GM10248 (cell line): Measurements from ENCODE around the gene NRG2.
A peak's percentile ranks its signal among the peaks of the same experiment; 100 is the strongest.

Experiments used
- CTCF ChIA-PET: fragments of 300-600 bp; sonication (Branson Sonifier 250); formaldehyde crosslinking; extraction: SDS; loops from one replicate; lab custom pipeline; 2021; ENCODE audit warnings: antibody characterized with exemption; lab: Yijun Ruan, JAX
- POLR2A ChIA-PET: fragments of 350-650 bp; sonication (Branson Sonifier 250); formaldehyde crosslinking; extraction: SDS; loops from one replicate; lab custom pipeline; 2020; ENCODE audit warnings: antibody characterized with exemption; lab: Yijun Ruan, JAX
- DNase-seq: peaks from one replicate; pipeline ENCODE4 v3.0.0; 2012; ENCODE audit errors: extremely low spot score
- TF ChIP-seq, protein P1 (sequence below): IDR thresholded peaks from 2 replicates; pipeline ENCODE4 v1.5.1; 2012; ENCODE audit warnings: mild to moderate bottlenecking, low read depth; ENCODE audit errors: extremely low read depth, missing control alignments, control extremely low read depth

The NRG2 gene

DNA sequence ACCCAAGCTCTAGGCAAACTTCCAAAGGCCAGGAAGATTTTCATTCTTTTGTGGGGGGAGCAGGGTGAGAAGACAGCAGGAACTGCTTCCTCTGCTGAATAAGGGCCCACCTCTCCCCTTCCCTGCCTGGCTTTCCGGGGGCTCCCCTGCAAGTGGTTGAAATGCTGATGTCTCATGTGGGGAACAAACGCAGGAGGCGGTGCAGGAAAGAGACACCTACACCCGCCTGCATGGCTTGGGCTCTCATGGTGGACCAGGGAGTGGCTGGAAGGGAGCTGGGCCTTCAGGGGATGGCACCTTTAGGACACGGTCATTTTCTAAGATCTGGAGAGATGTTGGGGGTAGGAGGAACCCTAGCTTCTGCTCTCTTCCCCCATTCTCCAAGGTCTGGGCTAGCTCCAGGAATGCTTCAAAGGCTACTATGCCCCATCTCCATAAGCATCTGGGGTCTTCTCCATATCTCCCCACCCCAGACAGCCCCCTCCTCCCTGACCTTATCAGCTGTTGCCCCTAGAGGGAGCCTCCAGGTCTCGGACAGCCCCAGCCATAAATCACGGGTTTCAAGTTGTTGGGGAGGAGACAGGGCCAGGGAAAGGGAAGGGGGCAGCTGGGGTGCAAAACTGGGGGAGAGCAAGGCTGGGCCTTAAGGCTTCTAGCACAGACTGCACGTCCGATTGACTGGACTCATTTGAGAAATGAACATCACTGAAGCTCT is 170.9 kb downstream of the NRG2 start:
- POLR2A ChIA-PET = no interaction called here
- TF ChIP-seq, protein P1, sequence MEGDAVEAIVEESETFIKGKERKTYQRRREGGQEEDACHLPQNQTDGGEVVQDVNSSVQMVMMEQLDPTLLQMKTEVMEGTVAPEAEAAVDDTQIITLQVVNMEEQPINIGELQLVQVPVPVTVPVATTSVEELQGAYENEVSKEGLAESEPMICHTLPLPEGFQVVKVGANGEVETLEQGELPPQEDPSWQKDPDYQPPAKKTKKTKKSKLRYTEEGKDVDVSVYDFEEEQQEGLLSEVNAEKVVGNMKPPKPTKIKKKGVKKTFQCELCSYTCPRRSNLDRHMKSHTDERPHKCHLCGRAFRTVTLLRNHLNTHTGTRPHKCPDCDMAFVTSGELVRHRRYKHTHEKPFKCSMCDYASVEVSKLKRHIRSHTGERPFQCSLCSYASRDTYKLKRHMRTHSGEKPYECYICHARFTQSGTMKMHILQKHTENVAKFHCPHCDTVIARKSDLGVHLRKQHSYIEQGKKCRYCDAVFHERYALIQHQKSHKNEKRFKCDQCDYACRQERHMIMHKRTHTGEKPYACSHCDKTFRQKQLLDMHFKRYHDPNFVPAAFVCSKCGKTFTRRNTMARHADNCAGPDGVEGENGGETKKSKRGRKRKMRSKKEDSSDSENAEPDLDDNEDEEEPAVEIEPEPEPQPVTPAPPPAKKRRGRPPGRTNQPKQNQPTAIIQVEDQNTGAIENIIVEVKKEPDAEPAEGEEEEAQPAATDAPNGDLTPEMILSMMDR = peak; percentile 6
- CTCF ChIA-PET = interaction anchor here (0.8 to 5.6 kb wide), 14 partner anchors 9 to 99 kb away, joined by 3 to 38 read pairs (median 4); no protein-coding TSS in a partner anchor
- DNase-seq = no peak

DNA sequence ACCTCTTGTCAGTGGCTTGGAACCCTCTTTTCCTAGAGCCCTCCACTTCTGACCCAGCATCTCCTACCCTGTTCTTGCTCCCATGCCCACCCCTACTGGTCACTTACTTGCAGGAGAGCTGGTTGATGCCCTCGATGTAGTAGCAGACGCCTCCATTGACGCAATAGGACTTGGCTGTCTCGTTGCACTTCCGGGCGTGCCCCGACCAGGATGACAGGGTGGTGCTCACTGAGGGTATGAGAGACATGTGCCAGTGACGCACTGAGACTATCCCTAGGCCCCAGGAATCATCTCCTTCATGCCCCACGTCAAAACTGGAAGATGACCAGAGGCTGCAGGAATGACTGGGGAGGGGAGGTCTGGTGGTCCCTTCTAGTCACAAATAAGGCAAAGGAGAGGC is 171.5 kb downstream of the NRG2 start:
- TF ChIP-seq, protein P1 = no peak
- DNase-seq = no peak
- ChIA-PET POLR2A (no interaction called here), CTCF (interaction anchor here (0.6 to 5.6 kb wide), 10 partner anchors 9 to 100 kb away, joined by 3 to 38 read pairs (median 4); no protein-coding TSS in a partner anchor)

DNA sequence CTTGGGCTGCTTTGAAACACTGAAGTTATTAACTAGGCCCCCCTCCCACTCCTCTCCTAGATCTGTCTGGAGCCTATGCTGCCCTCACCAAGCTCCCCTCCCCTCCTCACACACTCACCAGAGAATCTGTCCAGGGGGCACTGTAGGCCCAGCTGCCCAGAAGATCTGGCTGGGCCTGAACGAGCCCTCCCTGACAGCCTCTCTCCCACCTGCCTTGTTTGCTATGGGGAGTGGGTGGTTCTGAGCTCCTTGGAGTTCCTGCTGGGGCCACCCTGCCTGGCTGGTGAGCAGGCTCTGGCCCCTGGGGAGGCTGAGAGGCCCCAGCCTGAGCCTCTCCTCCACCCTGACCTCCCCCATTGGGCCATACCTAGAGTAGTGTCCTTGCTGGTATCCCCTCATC is 172.4 kb downstream of the NRG2 start:
- ChIA-PET CTCF (interaction anchor here (0.6 to 5.6 kb wide), 9 partner anchors 8 to 98 kb away, joined by 3 to 38 read pairs (median 4); no protein-coding TSS in a partner anchor), POLR2A (no interaction called here)
- TF ChIP-seq, protein P1 = no peak
- no peak for DNase-seq

DNA sequence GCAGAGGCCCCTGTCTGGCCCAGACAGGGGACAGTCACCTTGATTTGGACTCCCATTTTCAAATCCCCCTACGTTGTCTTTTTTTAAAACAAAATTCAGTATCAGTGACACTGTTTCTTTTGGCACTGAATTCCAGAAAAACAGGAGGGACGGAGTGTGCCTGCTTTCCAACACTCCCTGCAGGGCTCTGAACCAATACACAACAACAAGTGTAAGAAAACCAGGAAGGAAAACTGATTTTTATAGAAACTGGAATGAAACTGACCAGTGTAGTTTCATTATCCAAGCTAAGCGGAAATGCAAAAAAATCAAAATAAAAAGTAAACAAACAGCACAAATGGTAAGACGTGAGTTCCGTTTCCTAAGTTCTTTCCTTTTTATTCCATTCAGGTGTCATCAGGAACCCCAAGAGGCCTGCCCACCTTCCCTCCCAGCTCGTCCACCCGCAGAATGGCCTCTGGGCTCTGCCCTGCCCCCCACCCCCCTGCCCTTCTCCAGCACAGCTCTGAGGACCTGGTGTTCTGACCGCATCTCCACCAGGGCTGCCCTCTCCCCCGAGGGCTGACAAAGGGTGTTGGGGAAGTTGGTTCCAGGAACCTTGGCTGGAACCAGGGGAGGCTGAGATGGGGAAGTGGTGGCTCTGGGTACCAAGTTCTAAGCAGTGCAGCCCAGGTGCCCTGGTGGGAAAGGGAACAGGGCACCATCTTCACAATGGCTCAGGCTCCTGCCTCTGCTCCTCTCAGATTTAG is 173.9 kb downstream of the NRG2 start:
- no peak for DNase-seq
- TF ChIP-seq, protein P1 = no peak
- ChIA-PET CTCF (interaction anchor here (5.6 kb wide), 1 partner anchor 100 kb away, joined by 38 read pairs; no protein-coding TSS in a partner anchor), POLR2A (no interaction called here)

DNA sequence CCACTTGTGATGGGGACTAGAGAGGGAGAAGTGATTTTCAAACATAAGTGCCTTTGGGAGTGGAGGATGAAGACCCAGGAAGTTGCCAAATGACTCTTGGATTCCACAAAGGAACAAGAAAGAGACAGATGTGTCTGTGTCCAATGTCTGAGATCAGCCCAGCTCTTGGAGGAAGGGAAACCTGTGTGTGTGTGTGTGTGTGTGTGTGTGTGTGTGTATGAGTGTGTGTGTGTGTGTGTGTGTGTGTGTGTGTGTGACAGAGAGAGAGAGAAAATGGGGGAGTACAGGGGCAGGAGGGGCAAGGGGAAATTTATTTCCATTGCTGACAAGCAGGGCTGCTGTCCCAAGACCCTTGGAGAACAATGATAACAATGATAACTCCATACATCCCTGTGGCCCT is 175.5 kb downstream of the NRG2 start:
- CTCF ChIA-PET = interaction anchor here (1.4 to 3.2 kb wide), 3 partner anchors 80 to 101 kb away, joined by 4 to 28 read pairs (median 20); no protein-coding TSS in a partner anchor
- TF ChIP-seq, protein P1 = no peak
- DNase-seq = no peak
- POLR2A ChIA-PET = no interaction called here

DNA sequence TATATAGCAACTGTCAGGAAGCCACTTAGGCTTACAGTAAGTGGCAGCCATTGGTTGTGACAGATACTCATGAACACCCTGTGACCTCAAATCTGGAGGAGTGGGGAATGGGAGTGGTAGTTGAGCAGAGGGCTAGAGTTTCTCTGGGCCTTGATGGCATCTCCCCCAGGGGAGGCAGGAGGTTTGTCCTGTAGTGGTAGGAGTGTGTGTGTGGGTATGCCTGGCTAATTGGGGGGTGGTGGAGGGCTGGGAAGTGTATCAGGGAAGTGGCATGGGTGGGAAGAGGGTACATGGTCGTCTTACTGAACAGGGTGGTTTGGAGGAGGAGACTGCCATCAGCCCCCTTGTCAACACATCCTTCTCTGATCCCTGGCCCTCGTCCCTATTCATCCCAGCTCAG is 176.0 kb downstream of the NRG2 start:
- no peak for DNase-seq
- CTCF ChIA-PET = interaction anchor here (1.0 to 3.2 kb wide), 6 partner anchors 8 to 102 kb away, joined by 3 to 28 read pairs (median 4); no protein-coding TSS in a partner anchor
- TF ChIP-seq, protein P1 = no peak
- POLR2A ChIA-PET = no interaction called here
